HepG2 (cell line): Measurements from ENCODE around the gene ZFP36.

ENCODE experiments used
- LRRFIP1 ChIP-seq: sonication (generic); formaldehyde crosslinking; conservative IDR thresholded peaks from 2 replicates; pipeline ENCODE4 v1.4.0; 2020; ENCODE audit warnings: missing genetic modification reagents
- NCOR1 ChIP-seq: fragments of 200-600 bp; sonication (generic); IDR thresholded peaks from 2 replicates; pipeline ENCODE4 v1.7.0; 2017; ENCODE audit warnings: antibody characterized with exemption, low read length, borderline replicate concordance
- NR2C2 ChIP-seq: sonication (generic); formaldehyde crosslinking; IDR thresholded peaks from 2 replicates; pipeline ENCODE4 v1.4.0; 2020; ENCODE audit warnings: missing genetic modification reagents, mild to moderate bottlenecking, moderate library complexity, borderline replicate concordance
- PHB2 ChIP-seq: fragments of 450-650 bp; IDR thresholded peaks from 2 replicates; pipeline ENCODE4 v1.6.1; 2018; ENCODE audit not compliant: partially characterized antibody
- REST ChIP-seq, 2 experiments: IDR thresholded peaks; 2 replicates each; pipeline ENCODE4 v1.6.1; 2011 to 2012; ENCODE audit warnings: low read length in 2 of 2, borderline replicate concordance in 1 of 2, low read depth in 1 of 2, mild to moderate bottlenecking in 1 of 2, moderate library complexity in 1 of 2
- SRF ChIP-seq: IDR thresholded peaks from 2 replicates; pipeline ENCODE4 v1.6.1; 2011; ENCODE audit warnings: mild to moderate bottlenecking, low read depth, low read length, moderate library complexity
- SRSF4 ChIP-seq: fragments of 200-400 bp; formaldehyde crosslinking; IDR thresholded peaks from one replicate; pipeline ENCODE4 v1.6.1; 2018; ENCODE audit warnings: mild to moderate bottlenecking, low read depth, low read length, moderate library complexity; ENCODE audit not compliant: poor library complexity, severe bottlenecking
- TCF7 ChIP-seq: sonication (generic); IDR thresholded peaks from 2 replicates; pipeline ENCODE4 v1.6.1; 2016; ENCODE audit warnings: antibody characterized with exemption, low read depth
- XRCC5 ChIP-seq: fragments of 200-400 bp; formaldehyde crosslinking; optimal IDR thresholded peaks from 2 replicates; pipeline ENCODE3; 2017; ENCODE audit warnings: mild to moderate bottlenecking, low read length
- ZNF20 ChIP-seq: sonication (generic); formaldehyde crosslinking; IDR thresholded peaks from 2 replicates; pipeline ENCODE4 v1.4.0; 2020; ENCODE audit warnings: mild to moderate bottlenecking, moderate library complexity, missing genetic modification reagents
- ZNF263 ChIP-seq: sonication (generic); formaldehyde crosslinking; IDR thresholded peaks from 2 replicates; pipeline ENCODE4 v1.4.0; 2020; ENCODE audit warnings: missing genetic modification reagents
- ZSCAN29 ChIP-seq: sonication (generic); formaldehyde crosslinking; conservative IDR thresholded peaks from 2 replicates; pipeline ENCODE4 v1.4.0; 2020; ENCODE audit warnings: mild to moderate bottlenecking, missing genetic modification reagents

DNA sequence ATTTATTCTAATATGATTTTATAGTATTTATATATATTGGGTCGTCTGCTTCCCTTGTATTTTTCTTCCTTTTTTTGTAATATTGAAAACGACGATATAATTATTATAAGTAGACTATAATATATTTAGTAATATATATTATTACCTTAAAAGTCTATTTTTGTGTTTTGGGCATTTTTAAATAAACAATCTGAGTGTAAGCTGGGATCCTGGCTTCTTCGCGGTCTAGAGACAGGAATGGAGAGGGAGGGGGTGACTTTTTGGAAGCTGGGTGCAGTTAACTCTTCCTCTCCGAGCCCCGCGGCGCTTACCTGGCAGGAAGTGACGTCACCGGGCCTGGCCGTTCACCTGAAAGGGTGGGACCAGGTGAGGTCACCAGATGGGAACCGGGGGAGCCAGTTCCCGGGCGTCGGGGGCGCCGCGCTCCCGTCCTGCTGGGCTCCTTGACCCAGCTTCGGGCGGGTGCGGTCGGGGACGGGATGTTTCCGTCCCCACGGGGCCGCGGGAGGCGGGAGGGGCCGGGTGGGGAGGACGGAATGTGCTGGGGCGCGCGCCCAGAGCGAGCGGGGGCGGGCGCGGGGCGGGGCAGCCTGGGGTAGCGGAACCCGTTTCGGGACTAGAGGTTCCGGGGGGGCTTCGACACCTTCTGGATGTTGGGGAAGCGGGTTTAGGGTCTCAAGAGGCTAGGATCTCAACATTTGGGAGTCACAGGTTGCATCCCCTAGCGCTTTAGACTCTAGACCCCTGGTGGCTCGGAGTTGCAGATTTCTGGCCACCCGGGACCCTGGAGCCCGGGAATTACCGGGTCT is 2.8 kb downstream of the ZFP36 start:
- no peak for TF ChIP-seq LRRFIP1
- no peak for TF ChIP-seq ZNF20 (CRISPR knock-in tag)
- no peak for TF ChIP-seq SRF
- no peak for TF ChIP-seq XRCC5
- TF ChIP-seq SRSF4, result no peak
- no peak for TF ChIP-seq PHB2
- TF ChIP-seq ZSCAN29 (CRISPR knock-in tag), result no peak
- TF ChIP-seq REST (IDR thresholded peaks at IDR 0.05; ENCODE audit: borderline replicate concordance in 1 of 2, low read depth in 1 of 2, low read length in 2 of 2), result no peak
- TF ChIP-seq NCOR1, result no peak
- TF ChIP-seq NR2C2 (CRISPR knock-in tag), result 0 out of 2 replicates have a peak, but pooled peaks have one; percentile 22
- TF ChIP-seq TCF7, result no peak
- TF ChIP-seq ZNF263 (CRISPR knock-in tag), result 0 out of 2 replicates have a peak, but pooled peaks have one; percentile 10
